IMR-90 (cell line): Measurements from ENCODE around the gene PCBP3. TPM values are rescaled to one million over a fixed set of nuclear protein-coding genes. Genes with fewer than 3 reads are reported as not detected.
A peak's percentile ranks its signal among the peaks of the same experiment; 100 is the strongest.

Experiments used
- ATAC-seq: fragments of 200-7000 bp; cut with Tn5 transposase; 2 replicates; pipeline ENCODE4 v1.9.1; 2020; ENCODE audit warnings: low read depth, mild to moderate bottlenecking, moderate library complexity
- BruUV-seq: library from RNA; stranded (reverse); fragments of 400-500 nt; replicated peaks from 2 replicates; lab custom pipeline; 2021; lab: Mats Ljungman, UMichigan
- CTCF ChIA-PET: fragments of 300-600 bp; formaldehyde crosslinking; extraction: SDS; loops from one replicate; lab custom pipeline; 2021; ENCODE audit warnings: antibody characterized with exemption; lab: Yijun Ruan, JAX
- POLR2A ChIA-PET: fragments of 300-600 bp; sonication (Branson Sonifier 250); formaldehyde crosslinking; loops from one replicate; lab custom pipeline; 2022; ENCODE audit warnings: antibody characterized with exemption; ENCODE audit not compliant: unreplicated experiment; lab: Charles Lee
- DNase-seq: peaks from one replicate; pipeline ENCODE4 v3.0.0; 2013
- H2AFZ ChIP-seq: replicated peaks from 2 replicates; pipeline ENCODE3; 2013; ENCODE audit warnings: low read length, mild to moderate bottlenecking; ENCODE audit not compliant: poor library complexity
- H2AK5ac ChIP-seq: 2 replicates; pipeline ENCODE4 v1.6.1; 2013; ENCODE audit warnings: low read depth, low read length, inconsistent platforms
- H2AK9ac ChIP-seq: replicated peaks from 2 replicates; pipeline ENCODE3; 2013; ENCODE audit warnings: mild to moderate bottlenecking, low read depth, low read length, moderate library complexity; ENCODE audit not compliant: poor library complexity
- H2BK120ac ChIP-seq: 2 replicates; pipeline ENCODE4 v1.6.1; 2013; ENCODE audit warnings: low read depth, low read length, inconsistent platforms
- H2BK15ac ChIP-seq: 3 replicates; pipeline ENCODE4 v1.6.1; 2013; ENCODE audit warnings: low read depth, low read length, inconsistent platforms
- H2BK20ac ChIP-seq: 2 replicates; pipeline ENCODE4 v1.6.1; 2013; ENCODE audit warnings: low read depth, mild to moderate bottlenecking, inconsistent platforms, low read length, moderate library complexity
- H2BK5ac ChIP-seq: 2 replicates; pipeline ENCODE4 v1.6.1; 2013; ENCODE audit warnings: mild to moderate bottlenecking, low read depth, low read length, inconsistent platforms; ENCODE audit not compliant: poor library complexity, severe bottlenecking
- H3K14ac ChIP-seq: replicated peaks from 2 replicates; pipeline ENCODE4 v1.6.1; 2013; ENCODE audit warnings: low read depth, low read length, inconsistent platforms
- H3K18ac ChIP-seq: 2 replicates; pipeline ENCODE4 v1.6.1; 2013; ENCODE audit warnings: low read depth, low read length, control low read depth
- H3K23ac ChIP-seq: 2 replicates; pipeline ENCODE4 v1.6.1; 2013; ENCODE audit warnings: low read depth, low read length, inconsistent platforms
- H3K27ac ChIP-seq: 2 replicates; pipeline ENCODE4 v1.5.1; 2013; ENCODE audit warnings: mild to moderate bottlenecking, control low read depth, low read length; ENCODE audit not compliant: insufficient read depth
- H3K27me3 ChIP-seq: 2 replicates; pipeline ENCODE4 v1.6.1; 2013; ENCODE audit warnings: low read length; ENCODE audit not compliant: control insufficient read depth, insufficient read depth
- H3K36me3 ChIP-seq: 2 replicates; pipeline ENCODE4 v1.6.1; 2013; ENCODE audit warnings: low read length, mixed read lengths; ENCODE audit not compliant: control insufficient read depth, insufficient read depth
- H3K4ac ChIP-seq: 2 replicates; pipeline ENCODE4 v1.6.1; 2013; ENCODE audit warnings: low read depth, low read length, inconsistent platforms
- H3K4me1 ChIP-seq: 2 replicates; pipeline ENCODE4 v1.6.1; 2013; ENCODE audit warnings: low read length, mixed read lengths; ENCODE audit not compliant: control insufficient read depth, insufficient read depth
- H3K4me2 ChIP-seq: 2 replicates; pipeline ENCODE4 v1.6.1; 2013; ENCODE audit warnings: low read depth, mild to moderate bottlenecking, control low read depth, low read length, moderate library complexity
- H3K4me3 ChIP-seq: 2 replicates; pipeline ENCODE4 v1.5.1; 2013; ENCODE audit warnings: low read depth, mild to moderate bottlenecking, control low read depth, low read length, moderate library complexity; ENCODE audit not compliant: insufficient read depth
- H3K56ac ChIP-seq: 2 replicates; pipeline ENCODE4 v1.6.1; 2013; ENCODE audit warnings: low read length, inconsistent platforms; ENCODE audit not compliant: insufficient read depth; ENCODE audit errors: extremely low read depth
- H3K79me1 ChIP-seq, 2 experiments: 2 replicates each; pipeline ENCODE4 v1.6.1; 2013; ENCODE audit warnings: low read length in 2 of 2, inconsistent platforms in 1 of 2, low read depth in 1 of 2
- H3K9ac ChIP-seq: 2 replicates; pipeline ENCODE4 v1.6.1; 2013; ENCODE audit warnings: low read depth, low read length, control low read depth
- H3K9me1 ChIP-seq: 2 replicates; pipeline ENCODE4 v1.6.1; 2013; ENCODE audit warnings: low read length, inconsistent platforms; ENCODE audit not compliant: insufficient read depth
- H3K9me3 ChIP-seq: 2 replicates; pipeline ENCODE4 v1.6.1; 2013; ENCODE audit warnings: low read length; ENCODE audit not compliant: control insufficient read depth, insufficient read depth
- H4K20me1 ChIP-seq: 2 replicates; pipeline ENCODE4 v1.6.1; 2013; ENCODE audit warnings: low read length, inconsistent platforms; ENCODE audit not compliant: insufficient read depth
- H4K5ac ChIP-seq: 2 replicates; pipeline ENCODE4 v1.6.1; 2013; ENCODE audit warnings: mild to moderate bottlenecking, low read depth, low read length, control low read depth
- H4K8ac ChIP-seq, 2 experiments: 2 replicates each; pipeline ENCODE4 v1.6.1; 2013; ENCODE audit warnings: low read depth in 2 of 2, low read length in 2 of 2, control low read depth in 1 of 2, inconsistent platforms in 1 of 2
- H4K91ac ChIP-seq: 2 replicates; pipeline ENCODE4 v1.6.1; 2013; ENCODE audit warnings: low read depth, low read length, inconsistent platforms; ENCODE audit not compliant: insufficient read depth
- BHLHE40 ChIP-seq: fragments of 150-350 bp; IDR thresholded peaks from 2 replicates; pipeline ENCODE4 v1.6.1; 2016; ENCODE audit warnings: mild to moderate bottlenecking, low read depth, low read length
- WGBS, 2 experiments: methylation state at CpG; one replicate each; pipeline versions ENCODE4 v1.1.5 to v1.1.7; 2013; ENCODE audit warnings: missing lambda C conversion rate in 2 of 2; ENCODE audit not compliant: insufficient read length in 1 of 2; ENCODE audit errors: extremely low coverage in 2 of 2; 5-methylcytosine and 5-hydroxymethylcytosine counted together
- dilution Hi-C: fragments of 300-500 bp; cut with HindIII; formaldehyde crosslinking; loops from one replicate; pipeline ENCODE4 v1.14.3; 2018; ENCODE audit warnings: low sequenced_read_pairs; ENCODE audit not compliant: unreplicated experiment
- in situ Hi-C: fragments of 300-500 bp; cut with MboI; formaldehyde crosslinking; loops from 3 replicates; pipeline ENCODE4 v1.14.3; 2019; ENCODE audit warnings: low sequenced_read_pairs, inconsistent platforms, mixed read lengths
- intact Hi-C: fragments of 100-400 bp; cut with micrococcal nuclease; formaldehyde crosslinking; loops from 2 replicates; pipeline ENCODE4 v1.10.0; 2022
- polyA plus RNA-seq, 3 experiments: library from polyadenylated mRNA; depleted of rRNA; stranded (reverse); fragments of >200 nt; gene quantifications; 2 replicates each; pipeline ENCODE4 v1.2.3, GENCODE V29; 2012; ENCODE audit warnings: low replicate concordance in 1 of 3
- total RNA-seq: library from RNA; depleted of rRNA; stranded (reverse); fragments of >200 nt; gene quantifications from 2 replicates; pipeline ENCODE4 v1.2.3, GENCODE V29; 2012

Gene PCBP3
- total and polyA plus RNA-seq, 2 of the 4 experiments (the other 2 are of a cell fraction) = 2.9 to 3.9 TPM

DNA sequence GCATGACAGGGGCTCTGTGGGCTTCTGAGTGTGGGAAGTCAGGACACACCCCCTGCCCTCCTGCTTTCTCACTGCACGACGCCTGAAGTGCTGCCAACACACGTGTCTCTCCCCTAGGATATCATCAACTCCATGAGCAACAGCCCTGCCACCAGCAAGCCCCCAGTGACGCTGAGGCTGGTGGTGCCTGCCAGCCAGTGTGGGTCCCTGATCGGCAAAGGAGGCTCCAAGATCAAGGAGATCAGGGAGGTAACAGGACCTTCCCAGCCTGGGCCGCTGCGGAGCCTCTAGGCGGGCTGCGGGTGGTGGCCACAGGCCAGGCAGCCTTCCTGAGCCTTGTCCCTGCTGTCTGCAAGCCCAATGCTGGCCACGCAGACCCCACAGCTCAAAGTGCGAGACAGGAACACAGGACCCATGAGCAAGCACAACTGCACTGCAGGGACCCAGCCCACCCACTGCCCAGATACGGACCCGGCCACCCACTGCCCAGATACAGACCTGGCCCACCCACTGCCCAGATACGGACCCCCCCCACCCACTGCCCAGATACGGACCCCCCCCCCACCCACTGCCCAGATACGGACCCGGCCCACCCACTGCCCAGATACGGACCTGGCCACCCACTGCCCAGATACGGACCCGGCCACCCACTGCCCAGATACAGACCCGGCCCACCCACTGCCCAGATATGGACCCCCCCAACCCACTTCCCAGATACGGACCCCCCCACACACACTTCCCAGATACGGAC is 265.9 kb downstream of the PCBP3 start:
- Histone ChIP-seq H3K4ac (no peak overlapping the region), H2AK9ac (no peak overlapping the region), H3K4me2 (no peak overlapping the region), H3K23ac (no peak overlapping the region), H4K91ac (no peak overlapping the region), H2BK15ac (no peak overlapping the region), H4K5ac (no peak overlapping the region), H2AK5ac (0 out of 2 replicates have a peak overlapping the region, but pooled peaks have one; percentile 37), H4K20me1 (no peaks in the 10 kb centered on the region), H3K27ac (no peak overlapping the region), H3K36me3 (peaks cover 2% of the 10 kb centered on the region; the same call in 1 of the 2 replicates), H2BK20ac (no peak overlapping the region), H3K79me1 (no peaks in the 10 kb centered on the region), H2BK120ac (no peak overlapping the region), H3K9ac (no peak overlapping the region), H3K56ac (no peak overlapping the region), H4K8ac (no peak overlapping the region), H3K9me3 (no peaks in the 10 kb centered on the region), H2BK5ac (no peak overlapping the region), H3K14ac (no peak overlapping the region), H3K9me1 (no peaks in the 10 kb centered on the region), H3K27me3 (peaks cover 2% of the 10 kb centered on the region; the same call in 1 of the 2 replicates), H3K18ac (no peak overlapping the region), H2AFZ (peak overlapping the region; percentile 63), H3K4me3 (no peak overlapping the region), H3K4me1 (no peaks in the 10 kb centered on the region)
- ATAC-seq (no peak), DNase-seq (no peak)
- dilution Hi-C loops (no loop called here), intact Hi-C loops (no loop called here), in situ Hi-C loops (no loop called here)
- WGBS, 2 experiments = 97% methylated on average over 5 of the region's 23 CpGs; no CpG with 5 or more reads in 1 of the 2 experiments
- ChIA-PET CTCF (no interaction called here), POLR2A (no interaction called here)
- TF ChIP-seq BHLHE40 = no peak
- no TSS peak for BruUV-seq
